Stimulated activated CD8-positive, alpha-beta memory T cell treated with anti-CD3 and anti-CD28 coated beads, Interleukin-7, amount 100 ng/mL, for 48 hours (primary cell): Measurements from ENCODE around the gene SRI.
A peak's percentile ranks its signal among the peaks of the same experiment; 100 is the strongest.
"Not testable (repeated sequence)": the region's sequence is repeated elsewhere in the genome, so short reads cannot be mapped to it uniquely, and the experiment has no call there.

Source experiments
- DNase-seq, 2 donors: peaks; one replicate each; pipeline ENCODE4 v3.0.0-alpha.2; 2020; ENCODE audit warnings: low read depth in 1 of 2; ENCODE audit errors: extremely low read depth in 1 of 2

SRI gene

DNA sequence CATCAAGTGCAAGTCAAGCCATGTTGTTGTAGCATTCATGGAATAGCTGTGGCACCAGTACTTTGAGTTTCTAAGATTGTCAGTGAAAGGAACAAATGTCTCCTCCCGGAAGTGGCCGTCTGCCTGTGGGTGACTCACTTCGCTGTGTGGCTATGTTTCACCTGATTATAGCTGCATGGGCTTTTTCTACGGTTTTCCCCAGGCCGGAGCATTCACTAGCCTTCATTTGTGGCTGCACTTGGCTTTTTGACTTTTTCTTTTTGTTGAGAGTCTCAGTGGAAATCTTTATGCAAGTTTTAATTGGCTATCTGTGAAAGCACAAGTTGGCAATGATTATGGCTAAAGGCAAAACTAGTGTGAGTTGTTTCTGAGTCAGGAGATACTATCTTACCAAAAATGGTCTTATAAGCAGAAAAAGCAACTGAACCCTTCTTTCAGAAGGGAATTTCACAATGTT lies 35.0 kb downstream of the SRI start:
- DNase-seq = peak in 1 of 2 donors; percentile 2

DNA sequence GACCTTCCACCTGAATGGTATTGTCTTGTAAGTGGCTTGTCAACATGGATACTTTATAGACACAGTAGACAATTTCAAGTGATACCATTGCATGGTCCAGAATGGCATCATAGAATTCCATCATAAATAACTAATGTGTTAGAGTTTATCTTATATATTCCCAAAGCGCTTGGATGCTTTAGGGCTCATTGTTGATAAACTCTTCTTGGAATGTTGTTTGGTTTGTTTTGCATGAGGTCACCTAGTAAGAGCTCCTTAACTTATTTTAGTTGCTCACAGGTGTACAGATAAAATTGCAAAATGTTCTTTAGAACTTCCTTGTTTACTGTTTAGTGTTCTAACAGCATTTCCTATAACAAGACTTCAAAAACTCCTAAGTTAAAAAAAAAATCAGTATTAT lies 36.8 kb downstream of the SRI start:
- no peak for DNase-seq

DNA sequence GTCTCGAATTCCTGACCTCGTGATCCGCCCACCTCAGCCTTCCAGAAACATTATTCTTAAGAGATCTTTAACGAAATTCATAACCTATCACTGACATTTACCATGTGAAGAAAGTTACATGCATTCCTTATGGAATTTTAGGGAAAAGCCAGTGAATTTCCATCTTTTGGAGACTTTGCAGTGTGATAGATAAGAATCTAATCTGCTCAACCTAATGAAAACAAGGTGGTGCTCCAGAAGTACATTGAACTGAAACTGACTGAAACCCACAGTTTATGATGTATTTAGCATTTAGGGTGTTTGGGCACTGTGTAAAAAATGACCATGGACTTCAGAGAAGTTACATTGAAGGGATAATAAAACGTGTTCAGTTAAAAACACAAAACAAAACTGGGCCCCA lies 43.6 kb downstream of the SRI start:
- DNase-seq = no peak

DNA sequence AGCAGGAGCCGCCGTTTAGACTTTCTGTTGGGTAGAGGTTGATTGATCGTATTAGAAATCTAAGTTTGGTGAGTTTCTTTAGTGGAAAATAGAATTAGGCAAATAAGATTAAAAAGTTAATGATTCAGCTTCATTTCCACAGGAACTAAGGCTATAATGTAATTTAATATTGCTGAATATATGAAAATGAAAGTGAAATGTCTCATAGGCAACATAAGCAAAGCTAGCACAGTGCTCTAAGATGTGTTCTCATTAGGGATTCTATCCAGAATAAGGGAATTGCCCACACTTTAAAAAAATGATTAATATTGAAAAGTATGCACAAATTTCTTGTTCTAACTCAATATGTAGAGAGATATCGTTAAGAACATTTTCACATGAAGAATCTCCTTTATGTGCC lies 47.0 kb downstream of the SRI start:
- no peak for DNase-seq

DNA sequence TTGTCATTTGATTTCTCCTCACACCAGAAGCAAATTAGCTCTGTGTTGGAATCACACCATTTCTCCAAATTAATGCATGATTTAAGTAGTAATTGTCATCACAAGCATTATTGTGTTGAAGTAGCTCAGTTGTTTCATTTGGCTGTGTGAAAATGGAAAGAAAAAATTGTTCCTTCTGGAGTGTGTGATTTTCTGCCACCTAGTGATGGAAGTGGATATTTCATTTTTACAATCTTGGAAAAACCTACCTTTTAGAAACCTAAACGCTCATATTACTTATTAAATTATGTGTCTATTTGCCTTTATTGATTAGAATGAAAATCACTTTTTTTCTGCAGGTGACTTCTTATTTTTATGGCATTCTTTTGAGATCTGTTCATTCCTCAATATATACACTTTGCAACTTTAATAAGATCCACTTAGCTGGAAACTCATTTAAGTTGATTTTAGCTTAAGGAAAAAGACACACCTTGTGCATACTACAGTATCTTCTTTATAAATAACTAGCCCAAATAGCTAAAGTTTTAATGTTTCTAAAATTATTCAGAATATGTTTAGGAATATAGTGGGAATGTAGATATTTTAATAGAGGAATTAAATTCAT lies 50.0 kb downstream of the SRI start:
- DNase-seq = no peak

DNA sequence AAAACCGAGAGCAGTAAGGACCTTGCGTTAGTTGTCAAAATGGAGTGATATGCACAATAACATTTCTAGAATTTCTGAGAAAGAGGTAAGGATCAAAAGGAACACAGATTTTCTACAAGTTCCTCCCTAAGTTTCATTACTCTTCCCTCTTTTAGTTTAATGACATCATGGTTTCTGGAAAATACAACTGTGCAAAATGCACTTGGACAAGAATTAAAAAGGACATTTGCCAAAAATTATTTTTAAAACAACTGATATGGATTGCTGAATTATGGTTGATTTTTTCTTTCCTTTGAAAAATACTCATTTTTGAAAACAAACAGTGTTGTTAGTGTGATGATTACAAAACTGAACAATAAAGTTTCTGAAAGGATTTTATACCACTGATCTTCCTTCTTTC lies 52.1 kb downstream of the SRI start:
- DNase-seq = no peak

DNA sequence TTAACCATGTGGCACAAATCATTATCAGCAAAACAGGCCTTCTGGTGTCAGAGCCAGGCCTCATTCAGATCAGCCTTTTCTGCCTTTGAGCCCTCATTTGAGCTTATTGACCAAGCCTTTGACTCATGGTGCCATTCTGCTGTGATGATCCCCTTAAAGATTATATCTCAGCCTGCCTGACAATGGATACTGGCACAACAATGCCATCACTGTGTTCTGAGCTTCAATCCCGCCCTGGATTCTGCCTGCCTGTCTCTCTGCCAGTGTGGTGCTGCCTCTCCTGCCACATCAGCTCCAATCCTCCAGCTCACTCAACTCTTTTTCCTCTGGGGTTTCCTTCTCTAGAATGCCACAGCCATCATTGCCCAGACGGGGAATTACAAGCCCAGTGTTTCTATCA lies 52.6 kb downstream of the SRI start:
- no peak for DNase-seq

DNA sequence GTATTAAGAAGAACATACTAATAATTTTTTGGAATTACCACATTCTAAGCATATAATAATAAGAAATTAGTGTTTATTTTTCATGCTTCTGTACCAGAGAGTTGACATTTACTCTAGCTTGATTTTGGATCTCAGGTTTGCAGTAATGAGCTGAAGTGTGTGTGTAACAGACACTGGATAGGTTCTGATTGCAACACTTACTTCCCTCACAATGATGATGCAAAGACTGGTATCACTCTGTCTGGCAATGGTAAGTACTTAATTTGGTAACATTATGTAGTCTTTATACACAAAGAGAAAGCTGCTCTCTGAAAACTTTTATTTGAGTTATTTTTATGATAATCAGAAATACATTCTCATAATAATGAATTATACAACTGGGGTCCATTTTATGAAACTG lies 54.1 kb downstream of the SRI start:
- no peak for DNase-seq

DNA sequence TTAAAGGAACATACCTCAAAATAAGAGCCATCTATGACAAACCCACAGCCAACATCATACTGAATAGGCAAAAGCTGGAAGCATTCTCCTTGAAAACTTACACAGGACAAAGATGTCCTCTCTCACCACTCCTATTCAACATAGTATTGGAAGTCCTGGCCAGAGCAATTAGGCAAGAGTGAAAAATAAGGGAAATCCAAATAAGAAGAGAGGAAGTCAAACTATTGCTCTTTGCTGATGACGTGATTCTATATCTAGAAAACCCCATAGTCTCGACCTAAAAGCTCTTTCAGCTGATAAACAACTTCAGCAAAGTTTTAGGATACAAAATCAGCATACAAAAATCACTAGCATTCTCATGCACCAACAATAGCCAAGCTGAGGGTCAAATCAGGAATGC lies 60.1 kb downstream of the SRI start:
- not testable (repeated sequence) for DNase-seq

DNA sequence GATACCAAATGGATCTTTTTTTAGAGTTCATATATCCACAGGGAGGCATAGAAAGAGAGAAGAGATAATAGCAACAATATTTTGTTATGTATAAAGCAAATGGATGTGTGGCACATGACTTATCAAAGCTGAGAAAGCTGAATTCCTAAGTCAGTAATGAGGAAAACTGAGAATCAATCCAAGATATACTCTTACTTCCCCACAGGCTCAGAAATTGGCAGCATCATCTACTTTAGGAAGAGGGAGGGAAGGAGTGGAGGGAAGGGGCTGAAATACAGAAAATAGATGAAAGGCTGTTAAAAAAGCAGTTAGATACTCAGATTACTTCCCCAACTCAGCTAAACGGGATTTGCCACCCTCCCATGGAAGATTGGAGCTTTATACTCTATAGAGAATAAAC lies 63.5 kb downstream of the SRI start:
- DNase-seq = no peak

DNA sequence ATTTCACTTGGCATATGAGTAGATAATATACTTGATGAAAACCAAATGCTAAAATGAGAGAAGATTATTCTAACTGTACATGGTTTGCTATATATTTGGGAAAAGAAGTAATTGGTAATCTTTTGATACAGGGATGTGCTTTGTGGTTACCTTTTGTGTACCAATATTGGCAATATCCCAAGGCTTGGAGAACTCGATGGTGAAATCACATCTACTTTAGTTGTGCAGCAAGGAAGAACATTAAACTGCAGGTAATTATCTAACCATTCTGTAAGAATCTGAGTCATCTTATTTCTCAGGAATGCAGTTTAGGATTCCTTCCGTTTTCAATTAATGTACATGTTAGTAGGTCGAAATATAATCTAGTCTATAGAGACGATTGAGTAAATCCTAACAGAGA lies 64.1 kb downstream of the SRI start:
- no peak for DNase-seq
